GM23338 (cell line): ENCODE results near the gene BMP8A. TPM values are rescaled to one million over a fixed set of nuclear protein-coding genes. Genes with fewer than 3 reads are reported as not detected.

ENCODE experiments used
- ATAC-seq: fragments of 200-7000 bp; cut with Tn5 transposase; 3 replicates; pipeline ENCODE4 v1.9.1; 2020
- DNase-seq: peaks from one replicate; pipeline ENCODE4 v3.0.0-alpha.2; 2015; ENCODE audit warnings: low spot score
- H2AFZ ChIP-seq: fragments of 200-600 bp; sonication (generic); 2 replicates; pipeline ENCODE4 v1.8.0; 2016; ENCODE audit warnings: antibody characterized with exemption, mild to moderate bottlenecking, moderate library complexity
- H3F3A ChIP-seq: fragments of 200-600 bp; sonication (generic); replicated peaks from 2 replicates; pipeline ENCODE4 v1.8.0; 2017; ENCODE audit warnings: antibody characterized with exemption, mixed run types, low read depth
- H3K27ac ChIP-seq: fragments of 200-600 bp; sonication (generic); 2 replicates; pipeline ENCODE4 v1.6.1; 2016; ENCODE audit warnings: low read depth
- H3K27me3 ChIP-seq: fragments of 200-600 bp; sonication (generic); 2 replicates; pipeline ENCODE4 v1.8.0; 2016; ENCODE audit warnings: mild to moderate bottlenecking, mixed run types, moderate library complexity; ENCODE audit not compliant: insufficient read depth
- H3K36me3 ChIP-seq: fragments of 200-600 bp; sonication (generic); 2 replicates; pipeline ENCODE4 v1.8.0; 2016; ENCODE audit warnings: mild to moderate bottlenecking; ENCODE audit not compliant: insufficient read depth
- H3K4me1 ChIP-seq: fragments of 200-600 bp; sonication (generic); 2 replicates; pipeline ENCODE4 v1.8.0; 2016; ENCODE audit warnings: mild to moderate bottlenecking, moderate library complexity; ENCODE audit not compliant: insufficient read depth
- H3K4me2 ChIP-seq: fragments of 200-600 bp; sonication (generic); 2 replicates; pipeline ENCODE4 v1.7.1; 2017; ENCODE audit warnings: mixed run types
- H3K4me3 ChIP-seq: fragments of 200-600 bp; sonication (generic); 2 replicates; pipeline ENCODE4 v1.6.1; 2016; ENCODE audit warnings: mixed run types
- H3K79me2 ChIP-seq: fragments of 200-600 bp; sonication (generic); replicated peaks from 2 replicates; pipeline ENCODE4 v1.8.0; 2017; ENCODE audit warnings: mild to moderate bottlenecking; ENCODE audit not compliant: insufficient read depth
- H3K9me2 ChIP-seq: fragments of 200-600 bp; sonication (generic); 2 replicates; pipeline ENCODE4 v1.8.0; 2017; ENCODE audit not compliant: insufficient read depth
- H4K20me1 ChIP-seq: fragments of 200-600 bp; sonication (generic); replicated peaks from 2 replicates; pipeline ENCODE4 v1.8.0; 2017; ENCODE audit warnings: mild to moderate bottlenecking; ENCODE audit not compliant: insufficient read depth
- H3K27ac Mint-ChIP-seq: 2 replicates; pipeline ENCODE4 v1.8.0; 2020; ENCODE audit warnings: inconsistent platforms, mild to moderate bottlenecking, moderate library complexity, mixed read lengths
- H3K27me3 Mint-ChIP-seq: 3 replicates; pipeline ENCODE4 v1.8.0; 2022; ENCODE audit warnings: low read depth, mild to moderate bottlenecking, moderate library complexity, mixed read lengths, inconsistent platforms; ENCODE audit not compliant: insufficient read depth, poor library complexity
- H3K36me3 Mint-ChIP-seq: 3 replicates; pipeline ENCODE4 v1.8.0; 2021; ENCODE audit warnings: low read depth, mild to moderate bottlenecking, inconsistent platforms, moderate library complexity, mixed read lengths
- H3K4me1 Mint-ChIP-seq: 3 replicates; pipeline ENCODE4 v1.8.0; 2020; ENCODE audit warnings: mild to moderate bottlenecking, inconsistent platforms, mixed read lengths
- H3K4me3 Mint-ChIP-seq: 3 replicates; pipeline ENCODE4 v1.8.0; 2021; ENCODE audit warnings: moderate library complexity, mild to moderate bottlenecking, inconsistent platforms, mixed read lengths
- H3K9me3 Mint-ChIP-seq: 3 replicates; pipeline ENCODE4 v1.8.0; 2020; ENCODE audit warnings: moderate library complexity, mild to moderate bottlenecking, inconsistent platforms, mixed read lengths
- CREB1 ChIP-seq: fragments of 250-450 bp; sonication (Bioruptor Pico); IDR thresholded peaks from 2 replicates; pipeline ENCODE4 v1.5.0; 2020; ENCODE audit warnings: low read depth, mild to moderate bottlenecking, moderate library complexity
- CTCF ChIP-seq, 2 experiments: fragments of 200-600 bp in 1 of 2; sonication (generic) in 1 of 2; conservative IDR thresholded peaks; 2 replicates each; pipeline versions ENCODE4 v1.5.1 to v1.6.1; 2016 to 2017; ENCODE audit warnings: antibody characterized with exemption in 2 of 2, low read depth in 2 of 2, mild to moderate bottlenecking in 2 of 2, moderate library complexity in 1 of 2
- ETS1 ChIP-seq: IDR thresholded peaks from 2 replicates; pipeline ENCODE4 v1.6.1; 2016; ENCODE audit warnings: antibody characterized with exemption
- EZH2 ChIP-seq: fragments of 200-600 bp; sonication (generic); IDR thresholded peaks from one replicate; pipeline ENCODE4 v1.8.0; 2017; ENCODE audit warnings: antibody characterized with exemption, mild to moderate bottlenecking, low read depth; ENCODE audit not compliant: unreplicated experiment
- EZH2phosphoT487 ChIP-seq: fragments of 200-600 bp; sonication (generic); IDR thresholded peaks from one replicate; pipeline ENCODE4 v1.8.1; 2018; ENCODE audit warnings: antibody characterized with exemption; ENCODE audit not compliant: unreplicated experiment
- JUNB ChIP-seq: IDR thresholded peaks from one replicate; pipeline ENCODE4 v1.6.1; 2016; ENCODE audit warnings: antibody characterized with exemption; ENCODE audit not compliant: unreplicated experiment
- NANOG ChIP-seq: IDR thresholded peaks from 2 replicates; pipeline ENCODE4 v1.6.1; 2016; ENCODE audit warnings: antibody characterized with exemption, borderline replicate concordance
- POLR2AphosphoS5 ChIP-seq: IDR thresholded peaks from 2 replicates; pipeline ENCODE4 v1.6.1; 2016; ENCODE audit warnings: antibody characterized with exemption, low read depth
- REST ChIP-seq: IDR thresholded peaks from one replicate; pipeline ENCODE4 v1.6.1; 2018; ENCODE audit warnings: antibody characterized with exemption; ENCODE audit not compliant: unreplicated experiment
- STAT1 ChIP-seq: IDR thresholded peaks from one replicate; pipeline ENCODE4 v1.6.1; 2016; ENCODE audit warnings: antibody characterized with exemption; ENCODE audit not compliant: unreplicated experiment
- ZNF114 ChIP-seq: fragments of 250-450 bp; sonication (Bioruptor Pico); IDR thresholded peaks from 2 replicates; pipeline ENCODE4 v1.5.0; 2020; ENCODE audit warnings: mild to moderate bottlenecking, moderate library complexity
- ZNF331 ChIP-seq: fragments of 250-450 bp; sonication (Bioruptor Pico); IDR thresholded peaks from 2 replicates; pipeline ENCODE4 v1.5.0; 2020; ENCODE audit warnings: low read depth, mild to moderate bottlenecking, moderate library complexity
- ZNF462 ChIP-seq: fragments of 250-450 bp; sonication (Bioruptor Pico); IDR thresholded peaks from 2 replicates; pipeline ENCODE4 v1.5.0; 2020; ENCODE audit warnings: mild to moderate bottlenecking, moderate library complexity
- polyA plus RNA-seq: library from polyadenylated mRNA; unstranded; fragments of >200 nt; fragmentation: Nextera tagmentation; extraction: Ambion mirVana; gene quantifications from 2 replicates; pipeline ENCODE4 v1.2.1, GENCODE V29; 2016
- total RNA-seq: library from RNA; depleted of rRNA; stranded (reverse); fragments of >200 nt; shearing (Covaris generic); gene quantifications from 2 replicates; pipeline ENCODE4 v1.2.3, GENCODE V29; 2014

BMP8A gene
- total and polyA plus RNA-seq, 2 experiments from 2014 or later = 0.34 to 0.63 TPM

GRCh38 chr1:39562886-39563285 lies 71.5 kb downstream of the BMP8A start:
- H3F3A ChIP-seq = peaks cover 64% of the 10 kb centered on the region
- no peak overlapping the region for H3K4me2 ChIP-seq
- peaks cover 26% of the 10 kb centered on the region; the same call in 1 of the 2 replicates for H3K79me2 ChIP-seq
- H3K9me3 Mint-ChIP-seq = no peaks in the 10 kb centered on the region
- no peak for ATAC-seq
- H3K9me2 ChIP-seq = no peaks in the 10 kb centered on the region
- no peak overlapping the region for H2AFZ ChIP-seq
- no peaks in the 10 kb centered on the region for H3K4me1 Mint-ChIP-seq
- peaks cover 75% of the 10 kb centered on the region for H3K36me3 ChIP-seq
- no peak overlapping the region for H3K27ac ChIP-seq
- H3K27ac Mint-ChIP-seq = no peak overlapping the region
- no peak for DNase-seq
- H3K4me3 ChIP-seq = no peak overlapping the region
- H3K27me3 Mint-ChIP-seq = peaks cover 24% of the 10 kb centered on the region
- no peaks in the 10 kb centered on the region for H3K4me1 ChIP-seq
- peaks cover 98% of the 10 kb centered on the region for H3K36me3 Mint-ChIP-seq
- H4K20me1 ChIP-seq = peaks cover 39% of the 10 kb centered on the region
- H3K27me3 ChIP-seq = no peaks in the 10 kb centered on the region
- no peak overlapping the region for H3K4me3 Mint-ChIP-seq
- TF ChIP-seq JUNB (no peak), ZNF331 (CRISPR knock-in tag) (no peak), CREB1 (CRISPR knock-in tag) (no peak), CTCF (conservative IDR thresholded peaks at IDR 0.05; ENCODE audit: low read depth in 2 of 2) (no peak), STAT1 (no peak), ZNF114 (CRISPR knock-in tag) (no peak), ETS1 (no peak), ZNF462 (CRISPR knock-in tag) (no peak), POLR2AphosphoS5 (no peak), REST (no peak), EZH2phosphoT487 (no peak), NANOG (no peak), EZH2 (no peak)
